Hematopoietic multipotent progenitor cell treated with erythropoietin and hydrocortisone succinate and interleukin-3 and kit ligand, for 6 days (in vitro differentiated cells): ENCODE measurements around the gene PSD.

Experiments
- DNase-seq: peaks from one replicate; pipeline ENCODE4 v3.0.0-alpha.2; 2015

PSD gene

DNA sequence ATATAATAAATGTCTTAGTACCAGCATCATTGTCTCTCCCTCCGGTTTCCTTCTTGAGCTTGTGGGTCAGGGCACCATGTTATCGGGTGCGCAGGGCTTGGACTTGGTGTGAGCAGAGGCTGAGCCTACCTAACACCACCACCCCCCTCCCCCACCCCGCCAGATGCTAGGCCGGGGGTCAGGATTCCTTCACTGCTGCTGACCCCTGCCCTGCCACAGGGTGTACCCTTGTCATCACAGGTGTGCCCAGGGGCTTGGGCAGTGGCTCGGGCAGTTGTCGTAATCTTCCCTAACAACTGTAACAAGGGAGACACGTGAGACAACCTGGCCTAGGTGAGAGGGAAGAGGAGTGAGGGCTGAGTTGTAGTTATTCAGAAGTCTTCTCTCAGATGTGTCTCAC, 35.7 kb downstream of the PSD start:
- DNase-seq: no peak

DNA sequence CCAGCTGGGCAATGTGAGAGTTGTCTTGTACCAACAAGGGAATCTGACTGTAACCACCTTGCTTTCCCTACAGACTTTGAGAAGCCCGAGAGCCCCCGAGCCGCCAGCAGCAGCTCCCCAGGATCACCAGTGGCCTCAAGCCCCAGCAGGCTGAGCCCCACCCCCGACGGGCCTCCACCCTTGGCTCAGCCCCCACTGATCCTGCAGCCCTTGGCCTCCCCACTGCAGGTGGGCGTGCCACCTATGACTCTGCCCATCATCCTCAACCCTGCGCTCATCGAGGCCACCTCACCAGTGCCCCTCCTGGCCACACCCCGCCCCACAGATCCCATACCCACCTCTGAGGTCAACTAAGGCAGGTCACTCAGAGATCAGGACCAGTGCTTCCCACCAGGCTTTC, 36.6 kb downstream of the PSD start:
- DNase-seq: no peak

- no peak for DNase-seq
Observed at GRCh38 chr10:102379383-102379782, 39.2 kb downstream of the PSD start.

- no peak for DNase-seq
Observed at GRCh38 chr10:102376901-102377300, 41.7 kb downstream of the PSD start.

DNA sequence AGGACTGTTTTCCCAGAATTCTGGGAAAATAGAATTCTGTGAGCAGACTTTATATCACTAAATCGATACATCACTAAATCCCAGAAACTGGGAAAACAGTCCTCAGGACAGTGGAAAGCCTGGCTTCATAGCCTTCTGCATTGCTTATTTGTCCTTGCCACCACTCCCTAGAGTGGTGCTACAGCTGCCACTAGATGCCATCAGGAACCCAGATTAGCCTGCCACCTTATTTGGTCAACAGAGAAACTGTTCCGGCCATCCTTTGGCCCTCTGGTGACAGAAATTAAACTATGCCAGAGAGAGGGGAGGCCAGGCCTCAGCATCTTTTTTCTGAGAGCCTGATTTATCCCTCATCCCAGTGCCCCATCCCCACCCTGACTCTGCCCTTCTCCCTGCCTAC, 42.7 kb downstream of the PSD start:
- no peak for DNase-seq

DNA sequence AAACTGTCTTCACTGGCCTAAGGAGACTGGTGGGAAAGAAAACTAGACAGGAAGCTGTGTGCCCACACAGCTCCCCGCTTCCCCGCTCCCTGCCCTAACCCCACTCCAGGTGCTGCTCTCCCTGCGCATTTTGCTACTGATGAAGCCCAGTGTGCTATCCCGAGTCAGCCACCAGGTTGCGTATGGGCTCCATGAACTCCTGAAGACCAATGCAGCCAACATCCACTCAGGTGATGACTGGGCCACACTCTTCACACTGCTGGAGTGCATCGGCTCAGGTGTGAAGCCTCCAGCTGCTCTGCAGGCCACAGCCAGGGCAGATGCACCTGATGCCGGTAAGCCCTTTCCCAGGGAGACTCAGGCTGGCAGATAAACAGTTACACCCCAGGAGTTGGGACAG, 43.3 kb downstream of the PSD start:
- no peak for DNase-seq

- no peak for DNase-seq
Observed at GRCh38 chr10:102371295-102371694, 47.3 kb downstream of the PSD start.

DNA sequence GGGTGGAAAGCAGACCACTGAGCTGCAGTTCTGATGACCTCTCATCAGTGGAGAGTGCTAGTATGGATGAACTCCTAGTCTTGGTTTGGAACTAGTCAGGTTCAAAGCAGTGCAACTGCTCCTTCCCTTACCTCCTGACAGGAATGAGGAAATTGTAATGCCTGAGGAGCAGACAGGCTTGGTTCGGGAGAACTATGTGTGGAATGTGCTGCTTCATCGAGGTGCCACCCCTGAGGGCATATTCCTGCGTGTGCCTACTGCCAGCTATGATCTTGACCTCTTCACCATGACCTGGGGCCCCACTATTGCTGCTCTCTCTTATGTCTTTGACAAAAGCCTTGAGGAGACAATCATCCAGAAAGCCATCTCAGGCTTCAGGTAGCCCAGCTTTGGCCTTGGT, 50.5 kb downstream of the PSD start:
- DNase-seq: no peak

DNA sequence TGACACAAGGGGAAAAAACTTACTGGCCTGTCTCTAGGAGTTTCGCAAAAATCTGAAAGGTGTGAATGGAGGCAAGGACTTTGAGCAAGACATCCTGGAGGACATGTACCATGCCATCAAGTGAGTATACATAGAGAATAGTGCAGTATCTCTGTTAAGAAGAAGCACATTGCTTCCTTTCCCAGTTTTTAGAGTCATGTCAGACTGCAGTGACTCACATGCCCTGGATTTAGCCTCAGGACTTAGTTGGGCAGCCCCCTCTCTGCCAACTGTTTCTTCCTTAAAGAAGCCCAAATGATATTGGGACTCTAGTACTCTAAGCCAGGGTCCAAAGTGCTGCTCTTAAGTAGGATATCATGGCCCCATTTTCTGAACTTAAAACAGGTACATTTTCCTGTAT, 51.1 kb downstream of the PSD start:
- no peak for DNase-seq

- no peak for DNase-seq
Observed at GRCh38 chr10:102358712-102359382, 59.7 kb downstream of the PSD start.

GRCh38 chr10:102354451-102354850, 64.1 kb downstream of the PSD start:
- DNase-seq: no peak
